GM12892 (cell line): ENCODE results near the gene HSPB6.

Experiments
- POLR2A ChIP-seq: IDR thresholded peaks from 2 replicates; pipeline ENCODE4 v1.6.1; 2011; ENCODE audit warnings: low read depth, low read length, control low read depth
- POLR2AphosphoS5 ChIP-seq: IDR thresholded peaks from 2 replicates; pipeline ENCODE4 v1.6.1; 2011; ENCODE audit warnings: low read depth, low read length, control low read depth
- TAF1 ChIP-seq: IDR thresholded peaks from 2 replicates; pipeline ENCODE4 v1.6.1; 2011; ENCODE audit warnings: low read depth, mild to moderate bottlenecking, control low read depth, low read length, borderline replicate concordance

DNA sequence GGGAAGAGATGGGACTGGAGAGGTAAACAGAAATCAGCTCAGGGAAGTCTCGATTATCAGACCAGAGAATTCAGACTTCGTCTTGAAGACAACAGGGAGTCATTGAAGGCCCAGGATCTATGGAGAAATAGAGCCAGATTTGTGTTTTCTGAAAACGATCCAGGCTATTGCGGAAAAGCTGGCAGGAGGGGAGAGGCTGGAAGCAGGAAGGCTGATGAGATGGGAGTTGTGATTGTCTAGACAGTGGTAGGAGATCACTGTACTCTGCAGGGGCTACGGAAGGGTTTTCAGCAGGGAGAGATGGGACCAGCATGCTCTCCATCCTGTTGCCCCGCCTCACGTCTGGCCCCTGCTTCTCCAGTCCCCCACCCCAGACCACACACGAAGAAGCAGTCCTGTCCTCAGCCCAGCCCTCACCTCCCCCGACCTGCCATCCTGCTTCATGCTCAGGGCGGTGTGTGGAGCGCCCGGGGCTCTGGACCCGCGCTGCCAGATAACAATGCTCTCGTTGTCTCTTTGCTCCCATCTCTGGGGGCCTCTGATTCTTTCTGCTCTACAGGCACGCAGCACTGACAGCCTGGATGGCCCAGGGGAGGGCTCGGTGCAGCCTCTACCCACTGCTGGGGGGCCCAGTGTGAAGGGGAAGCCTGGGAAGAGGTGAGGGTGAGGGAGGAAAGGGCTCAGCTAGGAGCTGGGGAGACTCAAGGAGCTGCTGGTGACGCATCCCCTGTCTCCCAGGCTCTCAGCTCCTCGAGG lies 20.4 kb upstream of the HSPB6 start:
- TF ChIP-seq POLR2A (no peak), POLR2AphosphoS5 (no peak), TAF1 (no peak)
